Right ventricle myocardium superior (tissue), 1 donor: ENCODE results near the gene MTM1. TPM values are rescaled to one million over a fixed set of nuclear protein-coding genes. Genes with fewer than 3 reads are reported as not detected.

Experiments used
- ATAC-seq: fragments of 200-7000 bp; cut with Tn5 transposase; one replicate; pipeline ENCODE4 v1.9.1; 2020; ENCODE audit warnings: mild to moderate bottlenecking; ENCODE audit not compliant: poor library complexity
- DNase-seq: peaks from one replicate; pipeline ENCODE4 v3.0.0-alpha.2; 2020
- intact Hi-C: fragments of 100-400 bp; cut with DNase I; formaldehyde crosslinking; loops from one replicate; pipeline ENCODE4 v1.11.2; 2022
- total RNA-seq: library from RNA; stranded (reverse); fragmentation: NEBNext Ultra II Directional; extraction: Animal tissue kit (Norgen Biotek cat#: 25700); gene quantifications from one replicate; pipeline ENCODE4 v1.2.1, GENCODE V29; 2021
- donor health status: DM: no; HTN: yes; CAD: no; lungs with severe emphysema.

The MTM1 gene
- total RNA-seq, 1 donor from 2014 or later: 8.7 TPM

DNA sequence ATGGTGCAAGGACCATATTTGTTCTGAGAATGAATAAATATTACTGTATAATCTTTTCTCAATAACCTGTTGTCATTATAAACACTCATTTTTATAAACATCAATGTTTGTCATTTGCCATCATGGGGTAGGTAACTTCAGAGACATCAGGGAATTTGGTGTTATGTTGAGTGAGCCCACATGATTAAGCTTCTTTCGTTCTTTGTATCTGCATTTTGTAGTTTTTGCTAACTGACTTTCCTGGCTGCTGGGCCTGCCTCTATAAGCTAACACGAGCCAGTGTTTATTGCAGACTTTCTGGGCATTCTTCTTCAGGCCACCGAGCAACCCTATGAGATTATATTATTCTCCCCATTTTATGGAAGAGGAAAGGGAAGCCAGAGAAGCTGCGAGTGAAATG lies 76.0 kb downstream of the MTM1 start:
- intact Hi-C loops: no loop called here
- ATAC-seq: no peak
- no peak for DNase-seq

GRCh38 chrX:150647331-150647730 lies 78.9 kb downstream of the MTM1 start:
- DNase-seq: no peak
- intact Hi-C loops: no loop called here
- ATAC-seq: no peak

DNA sequence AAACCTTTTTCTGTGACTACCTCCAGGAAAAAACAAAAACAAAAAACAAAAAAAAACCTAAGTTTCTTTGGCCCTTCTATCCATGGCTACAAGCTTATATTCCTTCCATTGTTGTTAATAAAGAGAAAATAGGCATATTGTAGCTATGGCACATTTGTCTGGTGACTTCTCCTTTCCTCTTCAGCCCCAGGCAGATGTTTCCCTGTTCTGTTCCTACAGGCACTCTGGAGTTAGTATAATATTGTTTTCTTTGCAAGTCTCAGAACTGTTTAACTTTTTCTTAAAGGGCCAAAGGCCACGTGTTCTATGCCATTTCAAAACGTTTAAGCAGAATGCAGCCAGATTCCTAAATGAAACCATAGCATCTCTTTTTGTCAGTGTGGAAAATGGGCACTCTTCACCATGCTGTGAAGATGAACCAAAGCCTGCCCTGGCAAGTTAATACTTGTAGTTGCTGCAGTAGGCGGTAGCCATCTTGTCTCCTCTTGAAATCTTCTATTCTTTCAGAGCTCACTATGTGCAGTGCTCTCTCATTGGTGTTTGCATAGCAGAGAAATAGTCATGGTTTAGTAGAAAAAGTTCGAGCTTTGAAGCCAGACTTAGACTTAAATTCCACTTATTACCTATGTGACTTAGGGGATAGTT lies 80.0 kb downstream of the MTM1 start:
- no peak for ATAC-seq
- intact Hi-C loops: no loop called here
- DNase-seq: no peak

GRCh38 chrX:150649096-150649870 lies 80.9 kb downstream of the MTM1 start:
- intact Hi-C loops: no loop called here
- peak; percentile 36 for DNase-seq
- peak; percentile 45 for ATAC-seq

GRCh38 chrX:150651906-150652305 lies 83.5 kb downstream of the MTM1 start:
- ATAC-seq: no peak
- no peak for DNase-seq
- intact Hi-C loops: no loop called here

GRCh38 chrX:150655788-150656187 lies 87.4 kb downstream of the MTM1 start:
- no peak for DNase-seq
- ATAC-seq: no peak
- intact Hi-C loops: no loop called here

GRCh38 chrX:150663073-150663472 lies 94.7 kb downstream of the MTM1 start:
- ATAC-seq (no peak), DNase-seq (no peak)

GRCh38 chrX:150664290-150664689 lies 95.9 kb downstream of the MTM1 start:
- ATAC-seq: peak; percentile 78
- intact Hi-C loops: no loop called here
- DNase-seq: peak; percentile 50

More at GRCh38 chrX:150663073-150663472, 94.7 kb downstream of the MTM1 start:
- intact Hi-C loops: no loop called here

DNA sequence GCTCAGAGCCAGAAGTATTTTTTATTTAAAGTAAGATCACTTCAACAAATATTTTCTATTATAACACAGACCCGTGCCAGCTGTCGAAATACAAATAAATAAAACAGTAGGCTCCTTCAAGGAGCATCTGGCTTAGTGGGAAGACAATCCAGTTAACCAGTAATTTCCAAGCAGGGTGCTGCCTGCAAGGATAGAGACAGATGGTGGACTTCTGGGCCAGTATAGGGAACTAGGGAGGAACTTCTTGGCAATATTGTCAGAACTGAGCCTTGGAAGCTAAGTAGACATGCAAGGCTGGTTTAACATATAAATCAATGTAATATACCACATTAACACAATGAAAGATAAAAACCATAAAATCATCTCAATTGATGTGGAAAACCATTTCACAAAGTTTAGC lies 107.8 kb downstream of the MTM1 start:
- DNase-seq (no peak), ATAC-seq (no peak)
- intact Hi-C loops: no loop called here

GRCh38 chrX:150680974-150681373 lies 112.6 kb downstream of the MTM1 start:
- peak; percentile 61 for ATAC-seq
- intact Hi-C loops: no loop called here
- DNase-seq: no peak

DNA sequence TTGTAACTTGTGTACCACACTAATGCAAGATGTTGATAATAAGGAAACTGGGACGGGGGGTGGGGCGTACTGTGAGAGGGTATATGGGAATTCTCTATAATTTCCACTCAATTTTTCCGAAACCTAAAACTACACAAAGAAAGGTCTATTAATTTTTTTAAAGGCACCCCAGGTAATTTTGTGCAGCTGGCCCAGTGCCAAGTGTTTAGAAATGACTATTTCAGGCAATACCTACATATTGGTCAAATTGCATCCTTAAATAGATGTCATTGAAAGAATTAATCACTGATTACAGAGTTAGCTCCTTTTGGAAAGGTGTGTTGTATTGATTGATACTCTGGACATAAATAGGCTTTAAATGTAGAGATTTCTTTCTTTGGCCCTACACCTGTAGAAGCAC lies 114.7 kb downstream of the MTM1 start:
- no peak for ATAC-seq
- intact Hi-C loops: no loop called here
- DNase-seq: no peak

- ATAC-seq: no peak
- intact Hi-C loops: no loop called here
- no peak for DNase-seq
These were observed 115.2 kb downstream of the MTM1 start for GRCh38 chrX:150683536-150684146.

DNA sequence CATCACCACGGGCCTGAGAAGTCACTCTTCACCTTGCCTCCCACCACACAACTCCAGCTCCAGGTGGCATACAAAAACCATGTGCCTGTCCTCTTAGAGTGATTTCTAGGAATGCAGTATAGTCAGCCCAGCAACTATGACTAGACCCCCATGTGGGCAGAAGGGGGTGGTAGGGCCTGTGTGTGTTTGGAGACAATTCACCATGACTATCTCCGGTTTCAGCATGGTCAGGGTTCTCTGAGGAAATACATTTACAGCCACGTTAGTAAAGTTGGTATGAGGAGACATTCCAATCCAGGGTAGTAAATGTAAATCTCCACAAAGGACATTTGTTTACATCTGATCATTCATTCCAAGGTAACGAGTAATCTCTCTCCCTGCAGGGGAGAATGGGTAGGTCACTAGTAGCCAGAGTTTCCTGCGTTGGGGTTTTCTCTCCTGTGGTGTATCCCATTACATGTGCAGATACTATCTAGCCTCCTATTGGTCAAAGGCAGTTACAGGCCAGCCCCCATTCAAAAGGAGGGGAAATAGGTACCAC lies 120.6 kb downstream of the MTM1 start:
- intact Hi-C loops: no loop called here
- DNase-seq: no peak
- ATAC-seq: no peak

DNA sequence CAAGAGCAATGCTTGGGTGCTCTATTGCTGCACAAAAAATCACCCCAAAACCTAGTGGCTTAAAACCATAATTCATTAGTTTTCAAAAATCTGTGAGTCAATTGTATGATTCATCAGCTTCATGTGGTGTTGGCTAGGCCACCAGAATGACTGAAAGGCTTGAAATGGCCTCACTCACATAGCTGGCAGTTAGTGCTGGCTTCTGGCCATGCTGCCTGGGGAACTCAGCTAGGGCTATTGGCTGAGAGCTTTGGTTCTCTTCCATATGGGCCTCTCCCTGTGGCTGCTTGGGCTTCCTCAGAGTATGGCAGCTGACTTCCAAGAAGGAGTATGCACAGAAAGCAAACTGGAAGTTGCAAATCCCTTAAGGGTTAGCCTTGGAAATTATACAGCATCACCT lies 121.7 kb downstream of the MTM1 start:
- ATAC-seq (no peak), DNase-seq (no peak)
- intact Hi-C loops: no loop called here

DNA sequence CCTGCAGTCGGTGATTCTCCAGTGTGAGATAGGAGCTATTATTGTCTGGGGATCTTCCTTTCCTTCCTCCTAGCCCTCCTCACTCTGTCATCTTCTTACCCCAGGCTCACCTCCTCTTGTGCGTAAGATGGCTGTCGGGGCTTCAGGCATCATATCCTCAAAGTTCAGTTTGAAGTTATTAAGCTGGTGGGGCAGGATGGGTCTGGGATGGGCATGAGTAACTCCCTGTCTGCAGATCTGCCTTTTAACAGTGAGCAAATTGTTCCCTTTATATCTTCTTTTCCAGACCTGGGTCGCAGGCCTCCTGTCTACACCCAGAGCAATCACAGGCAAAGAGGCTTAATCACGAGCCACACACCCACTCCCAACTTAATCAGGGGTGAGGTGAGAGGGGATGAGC lies 123.9 kb downstream of the MTM1 start:
- DNase-seq (no peak), ATAC-seq (no peak)
- intact Hi-C loops: no loop called here

DNA sequence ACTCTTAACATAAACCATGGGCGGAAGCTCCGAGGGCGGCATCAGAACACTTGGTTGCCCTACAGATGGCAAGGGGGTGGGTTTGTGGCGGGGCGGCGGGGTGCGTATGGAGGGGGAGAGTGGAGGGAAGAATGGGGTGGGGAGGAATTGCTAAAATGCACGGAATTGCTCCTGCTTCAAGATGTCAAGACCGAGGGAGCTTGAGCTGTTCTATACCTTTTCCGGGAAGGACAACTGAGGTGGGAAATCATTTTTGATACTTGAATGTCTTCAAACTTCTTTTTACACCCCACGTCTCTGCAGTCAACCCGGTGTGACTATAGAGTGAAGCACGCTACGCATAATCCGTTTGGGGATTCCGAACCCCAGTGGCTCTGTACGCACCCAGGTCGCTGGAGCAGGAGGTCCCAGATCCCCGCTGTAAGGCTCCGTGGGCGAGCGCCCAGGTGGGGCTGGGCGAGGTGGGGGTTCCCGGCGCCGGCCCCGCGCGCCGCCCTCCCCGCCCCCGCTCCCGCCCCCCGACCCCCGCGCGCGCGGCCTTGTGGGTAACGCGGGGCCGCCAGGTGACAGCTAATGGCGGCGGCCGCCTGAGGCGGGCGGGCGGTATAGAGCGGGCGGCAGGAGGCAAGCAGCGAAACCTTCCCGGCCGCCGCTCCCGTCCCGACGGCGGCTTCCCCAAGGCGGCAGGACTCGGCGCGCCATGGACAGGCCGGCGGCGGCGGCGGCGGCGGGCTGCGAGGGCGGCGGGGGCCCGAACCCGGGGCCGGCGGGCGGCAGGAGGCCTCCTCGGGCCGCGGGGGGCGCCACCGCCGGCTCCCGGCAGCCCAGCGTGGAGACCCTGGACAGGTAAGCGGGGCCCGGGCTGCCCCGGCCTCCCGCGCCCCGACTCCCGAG lies 124.7 kb downstream of the MTM1 start, which contains the start of gene MTMR1:
Gene MTMR1, plus strand, starts transcription at position 566 of the 894 bp plus-strand sequence. Its CDS starts 135 bp downstream, at position 701.
- intact Hi-C loops: no loop called here
- DNase-seq (peak; percentile 46), ATAC-seq (peak; percentile 87)

GRCh38 chrX:150693725-150694574 lies 125.5 kb downstream of the MTM1 start:
- ATAC-seq (peak; percentile 55), DNase-seq (peak; percentile 47)
- intact Hi-C loops: no loop called here
